HG02642 (cell line): ENCODE results near the gene NOX4.
"Not testable (repeated sequence)": the region's sequence is repeated elsewhere in the genome, so short reads cannot be mapped to it uniquely, and the experiment has no call there.

Experiments used
- ATAC-seq: cut with Tn5 transposase; IDR thresholded peaks from one replicate; pipeline ENCODE4 v1.9.1; 2021; ENCODE audit warnings: mild to moderate bottlenecking; ENCODE audit not compliant: unreplicated experiment, poor library complexity

Gene NOX4

GRCh38 chr11:89463266-89463780, 27.9 kb downstream of the NOX4 start:
- ATAC-seq = no peak

DNA sequence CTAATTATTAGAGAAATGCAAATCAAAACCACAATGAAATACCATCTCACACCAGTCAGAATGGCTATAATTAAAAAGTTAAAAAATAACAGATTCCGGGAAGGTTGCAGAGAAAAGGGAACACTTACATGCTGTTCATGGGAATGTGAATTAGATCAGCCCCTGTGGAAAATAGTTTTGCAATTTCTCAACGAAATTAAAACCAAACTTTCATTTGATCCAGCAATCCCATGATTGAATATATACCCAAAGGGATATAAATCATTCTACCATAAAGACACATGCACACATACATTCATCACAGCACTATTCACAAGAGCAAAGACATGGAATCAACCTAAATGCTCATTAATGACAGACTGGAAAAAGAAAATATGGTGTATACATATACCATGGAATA, 32.5 kb downstream of the NOX4 start:
- ATAC-seq = no peak

- no peak for ATAC-seq
Observed at GRCh38 chr11:89457190-89457589, 34.0 kb downstream of the NOX4 start.

- ATAC-seq = no peak
Observed at GRCh38 chr11:89456681-89457080, 34.5 kb downstream of the NOX4 start.

GRCh38 chr11:89452780-89453179, 38.4 kb downstream of the NOX4 start:
- no peak for ATAC-seq

DNA sequence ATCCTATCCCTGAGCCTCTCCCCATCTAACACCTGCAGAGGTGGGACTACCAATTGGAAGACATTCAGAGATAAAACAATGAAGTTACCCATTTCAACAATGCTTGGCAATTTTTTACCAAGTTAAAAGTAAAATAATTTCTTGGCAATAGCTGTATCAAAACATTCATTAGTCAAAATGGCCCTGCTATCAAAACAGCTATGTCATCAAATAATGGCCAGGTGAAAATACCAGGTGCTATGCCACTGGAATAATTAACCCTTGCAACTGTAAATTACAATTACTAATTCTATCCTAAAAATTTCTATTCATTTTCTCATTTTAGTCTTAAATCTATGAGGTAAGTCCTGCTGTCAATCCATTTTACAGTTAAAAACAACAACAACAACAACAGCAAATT, 43.3 kb downstream of the NOX4 start:
- no peak for ATAC-seq

DNA sequence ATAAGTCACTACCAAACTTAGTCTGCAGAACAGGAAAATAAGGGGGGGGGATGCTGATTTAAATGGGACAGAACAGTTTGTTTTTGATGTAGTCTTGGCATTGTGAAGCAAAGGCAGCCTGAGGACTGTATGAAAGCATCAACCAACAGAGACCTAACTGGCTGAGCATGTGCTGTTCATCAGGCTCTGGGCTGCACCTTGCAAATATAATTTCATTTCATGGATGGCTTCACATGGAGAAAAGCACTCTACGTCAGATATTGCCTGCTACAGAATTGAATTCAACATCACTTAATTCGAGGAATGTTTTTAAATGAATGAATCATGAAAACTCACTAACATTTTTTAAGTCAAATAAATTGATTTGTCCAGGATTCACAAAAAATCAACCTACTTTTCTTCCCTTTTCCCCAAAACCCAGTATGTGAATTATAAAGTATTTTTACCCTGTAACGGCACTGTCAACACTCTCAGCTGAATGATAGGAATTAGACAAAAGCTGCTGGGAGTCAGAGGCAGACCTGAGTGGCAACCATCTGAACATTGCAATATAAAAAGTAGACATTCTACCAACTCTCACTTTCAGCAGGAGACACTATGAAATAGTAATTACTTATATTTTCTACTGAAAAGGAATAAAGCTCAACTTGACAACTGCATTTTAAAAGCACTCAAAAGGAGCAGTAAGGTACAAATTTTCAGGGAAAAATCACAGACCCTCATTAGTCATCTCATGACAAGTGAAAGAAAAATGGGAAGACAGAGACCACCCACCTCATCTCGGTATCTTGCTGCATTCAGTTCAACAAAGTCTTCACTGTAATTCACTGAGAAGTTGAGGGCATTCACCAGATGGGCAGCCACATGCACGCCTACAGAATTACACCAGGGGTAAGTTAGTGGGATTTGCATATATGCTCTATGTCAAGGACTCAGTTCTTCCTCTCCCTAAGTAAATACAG, 47.5 kb downstream of the NOX4 start:
- ATAC-seq = no peak

GRCh38 chr11:89442801-89443200, 48.4 kb downstream of the NOX4 start:
- ATAC-seq = no peak

- no peak for ATAC-seq
Observed at GRCh38 chr11:89441606-89442005, 49.6 kb downstream of the NOX4 start.

DNA sequence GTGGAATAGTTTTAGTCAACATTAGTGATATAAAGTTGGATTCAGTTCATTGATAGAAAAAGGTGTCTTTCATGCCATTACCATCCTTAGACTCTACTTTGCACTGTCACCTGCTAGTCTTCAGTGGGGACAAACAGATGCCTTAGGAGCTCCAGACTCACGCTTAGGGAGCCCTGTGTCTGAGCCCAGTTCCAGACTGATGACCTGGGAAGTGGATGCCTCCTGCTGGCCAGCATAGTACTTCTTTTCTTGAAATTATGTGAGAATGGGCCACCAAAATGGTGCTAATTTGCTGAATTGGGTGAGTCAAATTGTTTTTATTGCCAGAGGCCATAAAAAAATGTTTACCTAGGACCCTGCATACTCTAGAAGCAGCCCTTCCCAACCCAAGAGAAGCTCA, 53.9 kb downstream of the NOX4 start:
- no peak for ATAC-seq

GRCh38 chr11:89436071-89436470, 55.1 kb downstream of the NOX4 start:
- ATAC-seq = no peak

GRCh38 chr11:89433278-89433677, 57.9 kb downstream of the NOX4 start:
- no peak for ATAC-seq

- ATAC-seq = not testable (repeated sequence)
Observed at GRCh38 chr11:89432182-89432581, 59.0 kb downstream of the NOX4 start.

DNA sequence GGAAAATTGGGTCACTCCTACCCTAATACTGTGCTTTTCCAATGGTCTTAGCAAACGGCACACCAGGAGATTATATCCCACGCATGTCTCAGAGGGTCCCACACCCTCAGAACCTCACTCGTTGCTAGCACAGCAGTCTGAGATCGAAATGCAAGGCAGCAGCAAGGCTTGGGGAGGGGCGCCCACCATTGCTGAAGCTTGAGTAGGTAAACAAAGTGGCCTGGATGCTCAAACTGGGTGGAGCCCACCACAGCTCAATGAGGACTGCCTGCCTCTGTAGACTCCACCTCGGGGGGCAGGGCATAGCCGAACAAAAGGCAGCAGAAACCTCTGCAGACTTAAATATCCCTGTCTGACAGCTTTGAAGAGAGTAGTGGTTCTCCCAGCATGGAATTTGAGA, 64.7 kb downstream of the NOX4 start:
- not testable (repeated sequence) for ATAC-seq

- no peak for ATAC-seq
Observed at GRCh38 chr11:89421718-89422117, 69.5 kb downstream of the NOX4 start.

DNA sequence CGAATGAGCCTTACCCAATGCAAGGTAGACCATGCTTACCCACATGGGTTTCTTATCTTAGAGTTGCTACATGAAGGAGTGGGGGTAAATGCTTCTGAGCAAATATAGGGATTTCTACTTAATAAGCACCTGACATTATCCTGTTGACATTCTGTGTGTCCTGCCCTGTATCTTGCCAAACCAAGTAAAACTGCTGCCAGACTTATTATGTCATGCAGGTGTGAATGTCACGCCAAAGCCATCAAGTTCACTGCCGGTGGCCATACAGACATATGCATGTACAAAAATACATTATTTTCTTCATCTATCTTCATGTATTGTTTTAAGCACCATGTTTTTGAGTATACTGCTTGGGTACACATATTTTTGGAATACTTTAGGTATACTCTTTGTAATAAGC, 70.2 kb downstream of the NOX4 start:
- no peak for ATAC-seq

DNA sequence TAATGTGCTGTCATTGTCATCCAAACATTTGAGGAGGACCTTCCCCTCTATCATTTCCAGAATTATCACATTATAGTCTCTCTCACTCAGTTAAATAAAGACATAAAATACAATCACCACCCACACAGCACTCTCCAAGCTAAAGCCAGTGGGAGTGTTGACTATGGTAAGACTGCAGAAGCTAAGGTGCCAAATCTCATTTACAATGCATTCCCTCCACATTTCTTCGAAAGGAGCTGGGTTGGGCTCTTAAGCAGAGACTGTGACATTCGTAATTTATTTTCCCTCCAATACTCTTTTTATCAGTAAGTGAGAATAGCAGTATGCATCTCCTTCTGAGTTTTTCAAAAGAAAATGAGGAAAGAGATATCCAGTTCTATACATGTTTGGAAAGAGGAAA, 74.2 kb downstream of the NOX4 start:
- no peak for ATAC-seq

GRCh38 chr11:89411112-89411511, 80.1 kb downstream of the NOX4 start:
- not testable (repeated sequence) for ATAC-seq

DNA sequence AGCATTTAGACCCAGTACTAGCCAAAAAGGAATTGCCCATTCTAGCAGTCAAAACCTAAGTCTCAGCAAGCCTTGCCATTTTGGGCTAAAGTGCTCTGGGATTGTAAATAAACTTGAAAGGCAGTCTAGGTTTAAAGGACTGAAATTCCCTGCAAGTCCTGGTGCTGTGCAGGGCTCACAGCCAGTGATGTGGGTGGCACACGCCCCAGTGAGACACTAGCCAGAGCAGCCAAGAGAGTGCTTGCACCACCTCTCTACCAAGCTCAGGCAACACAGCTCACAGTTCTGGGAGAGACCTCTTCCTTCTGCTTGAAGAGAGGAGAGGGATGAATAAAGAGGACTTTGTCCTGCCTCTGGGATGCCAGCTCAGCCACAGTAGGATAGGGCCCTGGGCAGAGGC, 80.5 kb downstream of the NOX4 start:
- not testable (repeated sequence) for ATAC-seq

DNA sequence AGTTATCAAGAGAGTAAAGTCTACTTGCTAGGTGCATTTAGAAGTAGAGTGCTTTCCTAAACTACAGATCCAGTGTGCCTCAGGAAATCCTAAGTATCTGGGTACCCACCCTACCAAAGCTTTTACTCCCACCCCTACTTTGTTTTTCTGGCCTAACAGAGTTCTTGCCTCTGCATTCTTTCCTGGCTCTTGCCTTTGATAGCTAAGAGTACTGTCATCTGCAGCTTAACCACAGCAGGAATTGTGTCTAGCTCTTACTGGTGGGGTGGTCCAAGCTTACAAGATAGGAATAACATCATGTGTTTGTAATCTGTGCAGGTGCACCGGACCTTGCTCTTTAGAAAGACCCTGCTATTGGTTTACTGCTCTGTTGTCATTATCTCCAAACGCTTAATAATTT, 82.7 kb downstream of the NOX4 start:
- not testable (repeated sequence) for ATAC-seq

DNA sequence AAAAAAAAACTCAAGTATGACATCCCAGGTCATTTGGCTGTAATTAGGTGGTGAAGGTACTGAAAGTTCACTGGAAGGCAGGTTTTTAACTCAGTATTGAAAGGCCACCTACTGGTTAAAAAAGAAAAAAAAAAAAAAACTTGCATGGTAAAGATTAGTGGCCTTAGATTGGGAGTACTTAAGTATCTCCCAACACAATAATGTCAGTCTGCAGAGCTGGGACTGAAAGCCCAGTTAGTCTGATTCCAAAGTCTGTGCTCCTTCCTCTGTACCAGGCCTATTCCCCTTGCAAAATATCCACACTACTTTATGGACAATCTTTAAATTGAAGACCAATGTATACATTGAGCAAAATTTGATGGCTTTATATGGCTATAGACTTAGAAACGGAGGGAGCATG, 85.5 kb downstream of the NOX4 start:
- no peak for ATAC-seq

- ATAC-seq = not testable (repeated sequence)
Observed at GRCh38 chr11:89391654-89392053, 99.5 kb downstream of the NOX4 start.
